ENCODE results near the gene PDP2.

GRCh38 chr16:66856184-66856730 lies 24.1 kb upstream of the PDP2 start:
- TF ChIP-seq IRF3 (IDR thresholded peaks at IDR 0.05) (no peak), MXI1 (IDR thresholded peaks at IDR 0.05; ENCODE audit: low read depth, low read length) (no peak), TCF7 (IDR thresholded peaks at IDR 0.05; ENCODE audit: borderline replicate concordance) (no peak), HDAC6 (IDR thresholded peaks at IDR 0.05; ENCODE audit: unreplicated experiment) (no peak), CTCF (IDR thresholded peaks at IDR 0.05 in 2 of 3, conservative IDR thresholded peaks at IDR 0.05 in 1 of 3; ENCODE audit: control insufficient read depth in 2 of 3, extremely low read depth in 1 of 3, insufficient read depth in 1 of 3, low read depth in 3 of 3, low read length in 3 of 3) (no peak), NFYB (IDR thresholded peaks at IDR 0.05; ENCODE audit: insufficient read depth, low read depth, low read length) (no peak), EZH2 (IDR thresholded peaks at IDR 0.05; ENCODE audit: borderline replicate concordance, control insufficient read depth, low read depth, low read length) (no peak), HCFC1 (IDR thresholded peaks at IDR 0.05; ENCODE audit: low read length) (no peak), CEBPZ (IDR thresholded peaks at IDR 0.05; ENCODE audit: low read depth, low read length) (no peak)

Measured in GM12878 (cell line).